Sigmoid colon (tissue), 4 donors: ENCODE results near the gene GALNT17.

Experiments
- CTCF ChIP-seq, 4 experiments: fragments of 450-650 bp in 3 of 4; fragments of 200-600 bp in 1 of 4; IDR thresholded peaks; one replicate each; pipeline ENCODE4 v1.5.1; 2016 to 2019; ENCODE audit warnings: antibody characterized with exemption in 4 of 4, mild to moderate bottlenecking in 3 of 4, moderate library complexity in 2 of 4
- EP300 ChIP-seq, 4 donors: sonication (generic); formaldehyde crosslinking; IDR thresholded peaks; one replicate each; pipeline ENCODE4 v1.6.1; 2017; ENCODE audit warnings: antibody characterized with exemption in 4 of 4
- POLR2AphosphoS5 ChIP-seq, 4 donors: sonication (generic); formaldehyde crosslinking; IDR thresholded peaks; one replicate each; pipeline ENCODE4 v1.6.1; 2017; ENCODE audit warnings: antibody characterized with exemption in 4 of 4

GRCh38 chr7:71618278-71618677 lies 486.3 kb downstream of the GALNT17 start:
- no peak for TF ChIP-seq CTCF (IDR thresholded peaks at IDR 0.05)
- TF ChIP-seq EP300 (IDR thresholded peaks at IDR 0.05), result no peak
- no peak for TF ChIP-seq POLR2AphosphoS5 (IDR thresholded peaks at IDR 0.05)
